Measurements from ENCODE around the gene CKB.

CKB gene

GRCh38 chr14:103522649-103523574 lies at the start of gene CKB:
Gene CKB (minus strand): TSS chr14:103522830. CDS start chr14:103522493, 337 bp downstream.
- TF ChIP-seq CTCF (IDR thresholded peaks at IDR 0.05), result no peak

- TF ChIP-seq CTCF (IDR thresholded peaks at IDR 0.05), result no peak
Measured at GRCh38 chr14:103569408-103569807, 46.8 kb upstream of the CKB start.

GRCh38 chr14:103568952-103569351 lies 46.3 kb upstream of the CKB start:
- TF ChIP-seq CTCF (IDR thresholded peaks at IDR 0.05), result no peak

- TF ChIP-seq CTCF (IDR thresholded peaks at IDR 0.05), result no peak
Measured at GRCh38 chr14:103563844-103564505, 41.3 kb upstream of the CKB start.

GRCh38 chr14:103563226-103563620 lies 40.6 kb upstream of the CKB start:
- TF ChIP-seq CTCF (IDR thresholded peaks at IDR 0.05), result no peak

GRCh38 chr14:103562429-103563225 lies 40.0 kb upstream of the CKB start, which contains the start of the genes BAG5 and COA8:
Gene BAG5 (minus strand): TSS chr14:103562657. CDS start chr14:103561164, 1,493 bp downstream.
Gene COA8 (plus strand): TSS chr14:103562960. CDS start chr14:103563002, 42 bp downstream.
- no peak for TF ChIP-seq CTCF (IDR thresholded peaks at IDR 0.05)

GRCh38 chr14:103562179-103562428 lies 39.5 kb upstream of the CKB start:
- no peak for TF ChIP-seq CTCF (IDR thresholded peaks at IDR 0.05)
